Esophagus squamous epithelium (tissue), 4 donors: Measurements from ENCODE around the gene CHIT1.

Experiments
- POLR2A ChIP-seq, 4 donors: fragments of 450-650 bp; IDR thresholded peaks; one replicate each; pipeline ENCODE4 v1.6.1; 2017; ENCODE audit warnings: antibody characterized with exemption in 4 of 4, mild to moderate bottlenecking in 4 of 4, moderate library complexity in 3 of 4
- TF ChIP-seq, protein P1 (sequence below), 6 experiments: fragments of 450-650 bp in 4 of 6; fragments of 200-600 bp in 2 of 6; sonication (generic) in 2 of 6; IDR thresholded peaks; one replicate each; pipeline ENCODE4 v1.5.1; 2016 to 2019; ENCODE audit warnings: antibody characterized with exemption in 6 of 6, mild to moderate bottlenecking in 4 of 6, moderate library complexity in 4 of 6

- TF ChIP-seq POLR2A (IDR thresholded peaks at IDR 0.05) = no peak
- TF ChIP-seq, protein P1, sequence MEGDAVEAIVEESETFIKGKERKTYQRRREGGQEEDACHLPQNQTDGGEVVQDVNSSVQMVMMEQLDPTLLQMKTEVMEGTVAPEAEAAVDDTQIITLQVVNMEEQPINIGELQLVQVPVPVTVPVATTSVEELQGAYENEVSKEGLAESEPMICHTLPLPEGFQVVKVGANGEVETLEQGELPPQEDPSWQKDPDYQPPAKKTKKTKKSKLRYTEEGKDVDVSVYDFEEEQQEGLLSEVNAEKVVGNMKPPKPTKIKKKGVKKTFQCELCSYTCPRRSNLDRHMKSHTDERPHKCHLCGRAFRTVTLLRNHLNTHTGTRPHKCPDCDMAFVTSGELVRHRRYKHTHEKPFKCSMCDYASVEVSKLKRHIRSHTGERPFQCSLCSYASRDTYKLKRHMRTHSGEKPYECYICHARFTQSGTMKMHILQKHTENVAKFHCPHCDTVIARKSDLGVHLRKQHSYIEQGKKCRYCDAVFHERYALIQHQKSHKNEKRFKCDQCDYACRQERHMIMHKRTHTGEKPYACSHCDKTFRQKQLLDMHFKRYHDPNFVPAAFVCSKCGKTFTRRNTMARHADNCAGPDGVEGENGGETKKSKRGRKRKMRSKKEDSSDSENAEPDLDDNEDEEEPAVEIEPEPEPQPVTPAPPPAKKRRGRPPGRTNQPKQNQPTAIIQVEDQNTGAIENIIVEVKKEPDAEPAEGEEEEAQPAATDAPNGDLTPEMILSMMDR (IDR thresholded peaks at IDR 0.05) = no peak
Observed at GRCh38 chr1:203189951-203190352, 39.5 kb downstream of the CHIT1 start.
